Measurements from ENCODE around the gene PASD1.

The PASD1 gene

DNA sequence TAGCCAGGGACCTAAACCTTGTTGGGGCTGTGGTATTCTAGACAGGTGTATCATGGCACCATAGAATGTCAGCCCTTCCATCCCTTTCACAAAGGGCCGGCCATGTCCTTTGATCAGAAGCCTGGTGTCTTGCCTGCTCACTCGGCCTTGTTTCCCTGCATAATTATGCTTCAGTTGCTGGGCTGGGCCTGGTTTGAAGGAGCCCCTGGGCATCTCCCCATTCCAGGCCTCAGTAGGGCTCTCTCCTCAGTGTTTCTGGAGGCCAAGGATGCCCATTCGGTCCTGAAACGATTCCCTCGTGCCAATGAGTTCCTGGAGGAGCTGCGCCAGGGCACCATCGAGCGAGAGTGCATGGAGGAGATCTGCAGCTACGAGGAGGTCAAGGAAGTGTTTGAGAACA, 136.3 kb downstream of the PASD1 start:
- Histone ChIP-seq H3K9me3 (no peaks in the 10 kb centered on the region), H3K36me3 (replicated peaks) (no peaks in the 10 kb centered on the region), H3K4me1 (no peaks in the 10 kb centered on the region), H3K4me3 (no peak overlapping the region), H3K27me3 (ENCODE audit: low read depth) (no peaks in the 10 kb centered on the region)
- DNase-seq (ENCODE audit: low spot score in 2 of 2) = no peak
- in situ Hi-C loops (cut with MboI; ENCODE audit: low sequenced_read_pairs) = loop anchor here (25.0 kb wide), 2 partner anchors 337 to 937 kb away; no protein-coding TSS in a partner anchor

DNA sequence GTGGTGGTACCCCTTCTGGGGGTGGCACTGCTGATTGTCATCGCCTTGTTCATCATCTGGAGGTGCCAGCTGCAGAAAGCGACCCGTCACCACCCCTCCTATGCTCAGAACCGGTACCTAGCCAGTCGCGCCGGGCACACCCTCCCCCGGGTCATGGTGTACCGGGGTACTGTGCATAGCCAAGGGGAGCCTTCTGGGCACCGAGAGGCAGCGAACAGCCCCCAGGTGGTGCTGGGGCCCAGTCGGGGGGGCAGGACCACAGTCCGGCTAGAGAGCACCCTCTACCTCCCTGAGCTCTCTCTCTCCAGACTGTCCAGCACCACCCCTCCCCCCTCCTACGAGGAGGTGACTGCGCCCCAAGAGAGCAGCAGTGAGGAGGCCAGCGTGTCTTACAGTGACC, 137.1 kb downstream of the PASD1 start:
- H3K27me3 ChIP-seq (ENCODE audit: low read depth) = no peaks in the 10 kb centered on the region
- H3K4me1 ChIP-seq = no peaks in the 10 kb centered on the region
- no peak for DNase-seq (ENCODE audit: low spot score in 2 of 2)
- H3K9me3 ChIP-seq = no peaks in the 10 kb centered on the region
- no peaks in the 10 kb centered on the region for H3K36me3 ChIP-seq (replicated peaks)
- in situ Hi-C loops (cut with MboI; ENCODE audit: low sequenced_read_pairs) = no loop called here
- H3K4me3 ChIP-seq = no peak overlapping the region

DNA sequence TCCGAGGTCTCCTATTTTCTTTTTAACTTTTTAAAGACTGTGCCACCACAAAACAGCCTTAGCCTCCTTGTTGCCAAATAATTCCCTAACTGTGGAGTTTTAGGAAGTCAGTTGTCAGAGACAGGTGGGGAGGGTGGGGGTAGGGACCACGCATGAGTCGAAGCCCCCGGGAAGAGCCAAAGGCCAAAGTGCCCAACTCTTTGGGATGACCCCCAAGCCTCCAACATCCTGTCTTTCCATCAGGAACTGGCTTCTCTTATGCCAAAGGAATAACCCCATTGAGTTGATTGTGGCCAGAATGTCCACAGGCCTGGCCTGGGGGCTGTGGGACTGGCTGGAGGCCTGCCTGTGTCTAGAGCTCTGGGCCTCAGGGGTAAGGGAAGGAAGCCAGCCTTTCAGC, 137.6 kb downstream of the PASD1 start:
- no peak for DNase-seq (ENCODE audit: low spot score in 2 of 2)
- no peaks in the 10 kb centered on the region for H3K36me3 ChIP-seq (replicated peaks)
- no peaks in the 10 kb centered on the region for H3K4me1 ChIP-seq
- no peak overlapping the region for H3K4me3 ChIP-seq
- no peaks in the 10 kb centered on the region for H3K27me3 ChIP-seq (ENCODE audit: low read depth)
- in situ Hi-C loops (cut with MboI; ENCODE audit: low sequenced_read_pairs) = no loop called here
- no peaks in the 10 kb centered on the region for H3K9me3 ChIP-seq

DNA sequence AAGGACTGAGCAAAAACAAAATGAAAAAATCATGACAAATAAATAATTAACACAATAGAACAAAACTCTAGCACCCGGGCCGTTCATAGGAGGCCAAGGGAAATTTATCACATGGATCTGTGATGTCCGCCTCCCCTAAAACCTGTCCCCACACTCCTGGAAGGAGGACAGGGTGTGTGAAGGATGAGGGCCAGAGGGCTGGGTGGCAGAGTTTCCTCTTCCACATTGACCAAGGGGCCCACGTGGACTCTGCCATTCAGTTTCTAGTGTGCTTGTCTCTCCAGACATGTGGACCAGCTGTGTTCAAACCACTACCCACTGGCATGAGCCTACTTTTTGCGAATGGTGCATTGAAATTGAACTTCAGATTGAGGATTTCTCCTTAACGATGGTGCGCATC, 138.1 kb downstream of the PASD1 start:
- Histone ChIP-seq H3K27me3 (ENCODE audit: low read depth) (no peaks in the 10 kb centered on the region), H3K36me3 (replicated peaks) (no peaks in the 10 kb centered on the region), H3K9me3 (no peaks in the 10 kb centered on the region), H3K4me1 (no peaks in the 10 kb centered on the region), H3K4me3 (no peak overlapping the region)
- DNase-seq (ENCODE audit: low spot score in 2 of 2) = no peak
- in situ Hi-C loops (cut with MboI; ENCODE audit: low sequenced_read_pairs) = no loop called here

DNA sequence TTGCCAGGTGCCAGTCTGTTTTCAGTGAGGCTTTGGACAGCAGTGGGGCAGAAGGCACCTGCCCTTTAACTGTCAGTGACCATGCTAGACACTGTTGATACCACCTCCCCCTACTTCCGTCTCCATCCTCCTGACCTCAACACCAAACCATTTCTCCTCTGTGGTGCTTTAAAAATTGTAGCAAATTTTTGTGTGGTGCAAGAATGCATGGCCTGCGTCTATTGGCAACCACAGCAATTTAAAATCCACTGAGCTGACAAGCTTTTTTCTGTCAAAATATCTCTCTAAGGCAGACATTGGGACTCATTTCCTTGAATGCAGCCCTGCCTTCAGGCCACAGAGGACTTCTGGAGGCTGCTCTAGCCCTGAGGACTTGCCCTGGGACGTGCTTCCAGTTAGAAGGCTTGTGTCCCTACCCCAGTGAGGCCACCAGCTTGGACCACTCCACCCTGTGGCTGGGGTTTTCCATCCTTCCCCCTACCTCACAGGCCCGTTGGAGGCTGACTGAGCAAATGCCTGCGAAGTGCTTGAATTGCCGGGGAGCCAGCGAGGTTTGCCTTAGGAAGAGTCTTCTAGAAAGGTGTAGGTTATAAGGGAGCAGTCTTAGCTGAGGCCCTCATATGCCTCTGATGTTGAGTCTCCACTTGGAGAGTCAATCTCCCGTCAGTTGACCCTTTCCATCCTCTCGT, 138.7 kb downstream of the PASD1 start:
- no peak overlapping the region for H3K4me3 ChIP-seq
- in situ Hi-C loops (cut with MboI; ENCODE audit: low sequenced_read_pairs) = no loop called here
- no peak for DNase-seq (ENCODE audit: low spot score in 2 of 2)
- H3K27me3 ChIP-seq (ENCODE audit: low read depth) = no peaks in the 10 kb centered on the region
- no peaks in the 10 kb centered on the region for H3K36me3 ChIP-seq (replicated peaks)
- no peaks in the 10 kb centered on the region for H3K9me3 ChIP-seq
- H3K4me1 ChIP-seq = no peaks in the 10 kb centered on the region

DNA sequence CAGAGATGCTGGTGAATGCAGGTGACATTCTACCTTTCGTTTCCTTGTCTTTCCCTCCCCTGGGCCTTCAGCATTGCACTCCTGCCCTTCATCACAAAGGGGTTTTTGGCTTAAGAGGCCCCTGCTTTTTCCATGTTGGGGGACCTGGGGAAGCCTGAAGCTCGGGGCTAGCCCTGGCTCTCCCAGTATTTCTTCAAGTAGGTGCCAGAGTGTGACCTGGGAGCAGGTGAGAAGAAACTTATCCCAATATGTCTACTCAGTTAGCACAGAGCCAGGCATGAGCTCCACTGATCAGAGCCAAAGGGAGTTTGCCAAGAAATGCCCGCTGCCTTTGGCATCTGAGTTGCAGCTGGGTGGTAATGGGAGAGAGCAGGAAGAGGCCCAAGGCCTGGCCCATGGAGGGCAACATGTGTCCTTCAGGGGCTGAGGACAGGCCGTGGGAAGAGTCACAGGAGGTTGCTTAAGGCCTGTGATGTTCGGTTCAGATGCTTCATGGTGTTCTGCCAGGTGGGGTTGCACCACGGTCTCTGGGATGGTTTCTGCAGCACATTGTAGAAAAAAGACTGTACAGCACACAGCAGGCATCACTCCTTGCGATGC, 139.4 kb downstream of the PASD1 start:
- in situ Hi-C loops (cut with MboI; ENCODE audit: low sequenced_read_pairs) = no loop called here
- H3K4me3 ChIP-seq = no peak overlapping the region
- H3K36me3 ChIP-seq (replicated peaks) = no peaks in the 10 kb centered on the region
- H3K27me3 ChIP-seq (ENCODE audit: low read depth) = no peaks in the 10 kb centered on the region
- no peaks in the 10 kb centered on the region for H3K9me3 ChIP-seq
- DNase-seq (ENCODE audit: low spot score in 2 of 2) = no peak
- H3K4me1 ChIP-seq = no peaks in the 10 kb centered on the region

DNA sequence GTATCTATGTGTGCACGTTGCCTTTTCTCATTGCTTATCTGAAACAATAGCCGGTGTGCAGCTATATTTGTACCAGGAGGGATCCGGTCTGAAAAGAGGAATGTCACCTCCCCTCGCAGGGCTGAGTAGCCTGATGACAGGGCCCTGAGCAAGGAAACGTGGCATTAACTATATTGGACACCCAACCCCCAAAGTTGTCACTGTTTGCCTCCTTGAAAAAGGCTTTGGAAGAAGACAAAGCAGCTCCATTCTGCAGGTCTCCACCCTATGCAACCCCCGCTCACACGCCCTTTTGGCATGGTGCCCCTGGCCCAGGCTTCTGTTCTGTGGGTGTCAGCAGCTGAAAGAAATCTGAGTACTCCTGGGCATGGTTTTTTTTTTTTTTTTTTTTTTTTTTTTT, 140.0 kb downstream of the PASD1 start:
- in situ Hi-C loops (cut with MboI; ENCODE audit: low sequenced_read_pairs) = no loop called here
- no peaks in the 10 kb centered on the region for H3K36me3 ChIP-seq (replicated peaks)
- peak in 1 of 2 experiments; percentile 47 for DNase-seq (ENCODE audit: low spot score in 2 of 2)
- H3K4me1 ChIP-seq = no peaks in the 10 kb centered on the region
- H3K4me3 ChIP-seq = no peak overlapping the region
- H3K9me3 ChIP-seq = no peaks in the 10 kb centered on the region
- H3K27me3 ChIP-seq (ENCODE audit: low read depth) = no peaks in the 10 kb centered on the region

DNA sequence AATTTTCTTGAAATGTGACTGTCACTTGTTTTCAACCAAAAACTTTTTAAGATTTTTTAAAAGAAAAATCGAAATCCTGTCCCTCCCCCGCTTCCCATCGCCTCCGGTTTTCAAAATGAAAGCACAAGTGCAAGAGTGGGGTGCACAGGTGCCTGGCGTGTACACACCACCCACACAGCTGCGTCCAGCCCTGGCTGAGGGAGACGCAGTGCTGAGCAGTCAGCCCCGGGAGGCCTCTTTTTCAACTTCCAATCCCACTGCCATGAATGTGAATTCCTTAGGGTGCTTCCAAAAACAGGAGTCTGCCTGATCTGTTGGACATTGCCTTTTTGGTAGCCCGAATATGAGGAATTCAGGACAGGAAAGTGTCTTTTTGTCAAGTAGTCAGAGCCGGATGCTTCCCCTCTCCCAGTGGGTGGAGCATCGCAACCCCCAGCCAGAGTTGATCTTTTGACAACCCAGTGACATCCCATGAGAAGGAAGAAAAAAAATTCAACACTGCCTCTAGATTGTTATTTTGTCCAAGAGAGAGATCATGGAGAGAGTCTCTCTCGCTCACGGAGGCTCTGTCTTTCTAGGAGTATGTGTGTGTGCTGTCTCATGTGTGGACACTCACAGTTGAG, 140.7 kb downstream of the PASD1 start:
- H3K9me3 ChIP-seq = no peaks in the 10 kb centered on the region
- no peaks in the 10 kb centered on the region for H3K27me3 ChIP-seq (ENCODE audit: low read depth)
- no peak overlapping the region for H3K4me3 ChIP-seq
- H3K4me1 ChIP-seq = no peaks in the 10 kb centered on the region
- H3K36me3 ChIP-seq (replicated peaks) = no peaks in the 10 kb centered on the region
- in situ Hi-C loops (cut with MboI; ENCODE audit: low sequenced_read_pairs) = no loop called here
- no peak for DNase-seq (ENCODE audit: low spot score in 2 of 2)

DNA sequence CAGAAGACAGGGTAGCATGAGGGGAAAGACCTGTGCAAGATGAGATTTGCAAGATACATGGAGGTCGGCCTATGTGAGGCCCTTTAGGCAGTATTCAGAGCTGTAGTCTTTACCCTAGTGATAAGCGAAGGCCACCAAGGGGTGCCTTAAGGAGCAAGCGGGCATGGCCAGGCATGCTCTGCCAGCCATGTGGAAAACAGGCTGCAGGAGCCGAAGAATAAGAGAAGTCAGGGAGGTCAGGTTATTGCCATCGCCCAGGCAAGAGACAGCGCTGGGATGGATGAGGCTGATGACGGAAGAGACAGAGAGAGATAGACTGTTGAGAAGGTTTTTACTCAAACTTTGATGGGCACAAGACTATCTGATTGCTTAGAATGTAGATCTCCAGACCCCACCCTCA, 145.3 kb downstream of the PASD1 start:
- DNase-seq (ENCODE audit: low spot score in 2 of 2) = no peak
- Histone ChIP-seq H3K4me1 (no peaks in the 10 kb centered on the region), H3K9me3 (no peaks in the 10 kb centered on the region), H3K4me3 (no peak overlapping the region), H3K36me3 (replicated peaks) (no peaks in the 10 kb centered on the region), H3K27me3 (ENCODE audit: low read depth) (no peaks in the 10 kb centered on the region)
- in situ Hi-C loops (cut with MboI; ENCODE audit: low sequenced_read_pairs) = no loop called here

DNA sequence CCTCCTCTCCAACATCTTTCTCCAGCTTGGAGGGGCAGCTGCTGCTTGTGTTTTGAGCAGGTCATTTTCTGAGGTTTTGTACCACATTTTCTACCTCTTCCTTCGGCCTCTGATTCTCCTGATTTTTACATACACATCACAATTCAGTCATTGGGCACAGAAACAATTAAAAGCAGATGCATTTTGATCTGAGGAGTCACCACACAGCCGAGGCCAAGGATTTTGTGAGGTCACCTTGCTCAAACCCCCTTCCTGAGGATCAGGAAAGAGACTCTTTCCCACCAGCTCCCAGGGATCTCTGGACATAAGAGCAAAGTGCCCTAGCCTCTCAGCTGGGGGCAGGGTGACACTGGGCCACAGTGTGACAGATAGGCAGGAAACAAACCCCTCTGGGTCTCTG, 147.0 kb downstream of the PASD1 start:
- DNase-seq (ENCODE audit: low spot score in 2 of 2) = no peak
- H3K4me1 ChIP-seq = no peaks in the 10 kb centered on the region
- no peak overlapping the region for H3K4me3 ChIP-seq
- in situ Hi-C loops (cut with MboI; ENCODE audit: low sequenced_read_pairs) = no loop called here
- no peaks in the 10 kb centered on the region for H3K9me3 ChIP-seq
- H3K36me3 ChIP-seq (replicated peaks) = no peaks in the 10 kb centered on the region
- H3K27me3 ChIP-seq (ENCODE audit: low read depth) = no peaks in the 10 kb centered on the region

DNA sequence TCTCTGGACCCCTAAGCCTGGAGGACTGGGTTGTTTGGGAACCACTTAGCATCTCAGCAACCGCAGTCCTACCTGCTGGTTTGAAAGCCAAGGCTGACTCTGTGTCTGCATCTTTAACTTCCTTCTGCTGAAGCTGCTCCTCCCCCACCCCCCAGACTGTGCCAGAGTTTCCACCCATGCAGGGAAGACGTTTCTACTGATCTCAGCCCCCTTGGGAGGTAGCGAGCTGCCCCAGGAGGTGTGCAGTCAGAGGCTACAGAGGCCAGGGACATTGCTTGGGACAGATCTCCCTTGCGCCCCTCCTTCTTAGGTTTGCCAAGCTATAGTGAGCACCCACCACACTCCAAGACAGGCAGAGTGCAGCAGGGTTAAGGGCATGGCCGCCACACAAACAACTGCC, 147.7 kb downstream of the PASD1 start:
- no peak for DNase-seq (ENCODE audit: low spot score in 2 of 2)
- H3K4me1 ChIP-seq = no peaks in the 10 kb centered on the region
- H3K4me3 ChIP-seq = no peak overlapping the region
- in situ Hi-C loops (cut with MboI; ENCODE audit: low sequenced_read_pairs) = no loop called here
- no peaks in the 10 kb centered on the region for H3K36me3 ChIP-seq (replicated peaks)
- H3K27me3 ChIP-seq (ENCODE audit: low read depth) = no peaks in the 10 kb centered on the region
- H3K9me3 ChIP-seq = no peaks in the 10 kb centered on the region

DNA sequence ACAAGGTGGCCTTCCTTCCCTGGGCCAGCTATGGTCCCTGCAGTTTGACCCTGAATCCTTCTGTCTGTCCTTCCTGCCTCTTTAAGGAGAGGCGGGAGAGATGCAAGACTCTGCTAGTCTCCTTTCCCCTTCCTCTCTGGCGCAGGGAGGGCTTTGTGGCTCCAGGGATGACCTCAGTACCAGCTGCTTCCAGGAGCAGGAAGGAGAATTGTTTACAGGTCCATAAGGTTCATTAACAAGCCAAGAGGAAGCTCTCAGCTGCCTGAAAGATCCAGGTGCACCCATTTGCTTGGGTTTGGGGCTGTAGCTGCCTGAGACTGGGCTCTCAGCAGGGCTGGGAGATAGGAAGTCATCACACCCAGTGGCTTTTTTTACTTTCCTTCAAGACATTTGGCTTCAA, 148.3 kb downstream of the PASD1 start:
- no peak overlapping the region for H3K4me3 ChIP-seq
- no peaks in the 10 kb centered on the region for H3K9me3 ChIP-seq
- H3K27me3 ChIP-seq (ENCODE audit: low read depth) = no peaks in the 10 kb centered on the region
- in situ Hi-C loops (cut with MboI; ENCODE audit: low sequenced_read_pairs) = no loop called here
- no peaks in the 10 kb centered on the region for H3K36me3 ChIP-seq (replicated peaks)
- H3K4me1 ChIP-seq = no peaks in the 10 kb centered on the region
- no peak for DNase-seq (ENCODE audit: low spot score in 2 of 2)

DNA sequence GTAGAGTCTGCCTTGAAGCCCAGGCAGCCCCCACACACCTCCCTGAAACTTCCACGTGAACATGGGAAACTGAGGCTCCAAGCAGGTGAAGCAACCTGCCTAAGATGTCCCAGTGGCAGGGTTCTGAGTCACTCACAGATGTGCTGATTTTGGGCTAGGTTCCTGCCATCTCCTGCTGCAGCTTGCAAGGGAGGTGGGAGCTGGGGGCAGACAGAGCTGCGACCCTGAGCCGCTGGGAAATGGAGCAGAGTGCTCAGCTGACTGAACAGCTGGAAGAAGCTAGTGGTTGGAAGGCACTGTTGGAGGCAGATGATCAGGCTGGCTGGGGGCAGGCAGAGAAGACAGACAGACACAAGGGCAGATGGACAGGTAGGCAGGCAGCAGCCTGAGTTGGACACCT, 148.8 kb downstream of the PASD1 start:
- Histone ChIP-seq H3K27me3 (ENCODE audit: low read depth) (no peaks in the 10 kb centered on the region), H3K4me3 (no peak overlapping the region), H3K4me1 (no peaks in the 10 kb centered on the region), H3K36me3 (replicated peaks) (no peaks in the 10 kb centered on the region), H3K9me3 (no peaks in the 10 kb centered on the region)
- in situ Hi-C loops (cut with MboI; ENCODE audit: low sequenced_read_pairs) = no loop called here
- no peak for DNase-seq (ENCODE audit: low spot score in 2 of 2)

DNA sequence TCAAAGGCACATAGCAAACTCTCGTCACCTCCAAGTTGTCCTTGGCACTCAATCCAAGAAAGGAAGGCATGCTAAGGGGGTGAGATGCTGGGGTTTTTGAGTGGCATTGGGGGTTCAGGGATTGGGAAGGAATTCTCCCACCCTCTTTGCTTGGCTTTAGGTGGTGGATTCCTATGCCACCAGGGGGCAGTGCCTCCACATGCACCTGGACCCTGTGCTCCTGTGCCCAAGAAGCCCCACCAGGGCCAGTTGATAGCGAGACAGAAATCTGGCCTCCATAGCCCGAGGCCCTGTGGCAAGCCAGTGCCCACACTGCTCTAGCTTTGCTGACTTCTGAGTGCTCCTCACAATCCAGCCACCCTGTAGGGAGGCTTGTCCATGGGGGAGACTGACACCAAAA, 150.4 kb downstream of the PASD1 start:
- in situ Hi-C loops (cut with MboI; ENCODE audit: low sequenced_read_pairs) = no loop called here
- DNase-seq (ENCODE audit: low spot score in 2 of 2) = peak in 1 of 2 experiments; percentile 60

More for the DNA sequence above, 150.4 kb downstream of the PASD1 start:
- Histone ChIP-seq H3K4me3 (no peak overlapping the region), H3K27me3 (ENCODE audit: low read depth) (no peaks in the 10 kb centered on the region), H3K4me1 (no peaks in the 10 kb centered on the region), H3K36me3 (replicated peaks) (no peaks in the 10 kb centered on the region), H3K9me3 (no peaks in the 10 kb centered on the region)

Measured in HAP-1 (cell line).